Activated CD4-positive, alpha-beta T cell treated with anti-CD3 and anti-CD28 coated beads for 36 hours (primary cell): ENCODE results near the gene DPPA4. TPM values are rescaled to one million over a fixed set of nuclear protein-coding genes. Genes with fewer than 3 reads are reported as not detected.

Experiments used
- ATAC-seq: fragments of 200-7000 bp; cut with Tn5 transposase; one replicate; pipeline ENCODE4 v1.10.0; 2021; ENCODE audit warnings: mild to moderate bottlenecking, moderate library complexity
- CTCF ChIA-PET: fragments of 350-600 bp; sonication (Branson Sonifier 250); formaldehyde crosslinking; loops from one replicate; lab custom pipeline; 2021; ENCODE audit warnings: antibody characterized with exemption; lab: Charles Lee
- POLR2A ChIA-PET: fragments of 350-600 bp; sonication (Branson Sonifier 250); formaldehyde crosslinking; loops from one replicate; lab custom pipeline; 2021; ENCODE audit warnings: antibody characterized with exemption, inconsistent platforms; lab: Charles Lee
- DNase-seq: peaks from one replicate; pipeline ENCODE4 v3.0.0-alpha.2; 2020
- H3K27ac Mint-ChIP-seq: one replicate; pipeline ENCODE4 v1.8.0; 2021; ENCODE audit warnings: mixed read lengths
- H3K27me3 Mint-ChIP-seq: one replicate; pipeline ENCODE4 v1.8.0; 2021; ENCODE audit warnings: mixed read lengths
- H3K36me3 Mint-ChIP-seq: one replicate; pipeline ENCODE4 v1.8.0; 2021; ENCODE audit warnings: low read depth, mixed read lengths
- H3K4me1 Mint-ChIP-seq: one replicate; pipeline ENCODE4 v1.8.0; 2021; ENCODE audit warnings: mixed read lengths
- H3K4me3 Mint-ChIP-seq: one replicate; pipeline ENCODE4 v1.8.0; 2021; ENCODE audit warnings: mild to moderate bottlenecking, moderate library complexity, mixed read lengths
- H3K9me3 Mint-ChIP-seq: one replicate; pipeline ENCODE4 v1.8.0; 2021; ENCODE audit warnings: low read depth, mixed read lengths
- intact Hi-C, 2 experiments: fragments of 100-400 bp; cut with DNase I in 1 of 2; cut with micrococcal nuclease in 1 of 2; formaldehyde crosslinking; loops; one replicate each; pipeline versions ENCODE4 v1.14.2 to v1.15.1; 2022 to 2024; cut with DNase I, micrococcal nuclease
- total RNA-seq, 2 experiments: library from RNA; stranded (reverse); gene quantifications; one replicate each; pipeline ENCODE4 v1.2.3, GENCODE V29; 2021

The DPPA4 gene
- total RNA-seq, 2 experiments from 2014 or later: 1.5 TPM

DNA sequence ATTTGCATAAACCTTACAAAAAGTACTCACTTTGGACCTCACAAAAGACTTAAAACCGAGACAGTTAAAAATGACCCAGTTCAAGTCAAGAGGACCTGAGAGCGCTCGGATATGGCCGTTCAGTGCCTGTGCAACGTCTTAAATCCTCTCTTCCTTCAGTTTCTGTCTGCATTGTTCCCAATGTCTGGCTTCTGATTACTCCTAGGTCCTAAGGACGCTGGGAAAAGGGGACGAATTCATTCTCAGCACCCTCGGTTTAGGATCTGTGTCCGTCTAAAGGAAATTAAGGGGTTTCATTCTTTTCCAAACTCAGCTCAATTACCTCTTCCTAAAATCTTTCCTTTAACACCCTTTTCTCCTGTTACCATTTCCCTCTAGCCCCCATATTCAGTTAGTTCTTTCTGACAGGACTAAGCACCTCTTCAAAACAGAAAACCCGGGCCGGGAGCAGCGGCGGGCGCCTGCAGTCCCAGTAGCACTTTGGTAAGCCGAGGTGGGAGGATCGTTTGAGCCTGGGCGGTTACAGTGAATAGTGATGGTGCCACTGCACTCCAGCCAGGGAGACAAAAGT, 970 bp downstream of the DPPA4 start:
- peak overlapping the region; percentile 69 for H3K4me3 Mint-ChIP-seq
- H3K4me1 Mint-ChIP-seq: peaks cover 13% of the 10 kb centered on the region
- POLR2A ChIA-PET: no interaction called here
- H3K36me3 Mint-ChIP-seq: peaks cover 2% of the 10 kb centered on the region
- CTCF ChIA-PET: no interaction called here
- ATAC-seq (peak; percentile 78), DNase-seq (peak; percentile 56)
- no peak overlapping the region for H3K27ac Mint-ChIP-seq
- H3K9me3 Mint-ChIP-seq: peaks cover 6% of the 10 kb centered on the region
- intact Hi-C loops: no loop called here
- peaks cover 26% of the 10 kb centered on the region for H3K27me3 Mint-ChIP-seq

DNA sequence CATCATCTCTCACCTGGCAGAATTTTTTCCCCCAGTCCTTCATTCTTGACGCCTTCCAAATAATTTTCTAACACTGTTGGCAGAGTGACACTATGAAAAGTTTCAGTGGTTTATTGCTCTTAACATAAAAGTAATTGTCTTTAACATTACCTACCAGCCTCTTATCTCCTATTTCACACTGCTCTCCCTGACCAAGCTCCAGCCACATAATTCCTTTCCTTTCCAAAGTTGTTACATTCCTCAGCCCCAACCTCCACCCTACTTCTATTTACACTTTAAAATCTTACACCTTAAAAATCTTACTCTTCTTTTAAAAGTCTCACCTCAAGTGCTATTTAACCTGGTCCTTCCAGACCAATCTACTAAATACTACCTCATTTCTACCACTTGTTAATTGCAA, 2.8 kb downstream of the DPPA4 start:
- Mint-ChIP-seq H3K4me1 (peaks cover 13% of the 10 kb centered on the region), H3K36me3 (peaks cover 2% of the 10 kb centered on the region), H3K4me3 (no peak overlapping the region), H3K27ac (no peak overlapping the region), H3K27me3 (peaks cover 26% of the 10 kb centered on the region), H3K9me3 (peaks cover 6% of the 10 kb centered on the region)
- no peak for DNase-seq
- intact Hi-C loops: no loop called here
- ATAC-seq: no peak
- ChIA-PET CTCF (no interaction called here), POLR2A (no interaction called here)

DNA sequence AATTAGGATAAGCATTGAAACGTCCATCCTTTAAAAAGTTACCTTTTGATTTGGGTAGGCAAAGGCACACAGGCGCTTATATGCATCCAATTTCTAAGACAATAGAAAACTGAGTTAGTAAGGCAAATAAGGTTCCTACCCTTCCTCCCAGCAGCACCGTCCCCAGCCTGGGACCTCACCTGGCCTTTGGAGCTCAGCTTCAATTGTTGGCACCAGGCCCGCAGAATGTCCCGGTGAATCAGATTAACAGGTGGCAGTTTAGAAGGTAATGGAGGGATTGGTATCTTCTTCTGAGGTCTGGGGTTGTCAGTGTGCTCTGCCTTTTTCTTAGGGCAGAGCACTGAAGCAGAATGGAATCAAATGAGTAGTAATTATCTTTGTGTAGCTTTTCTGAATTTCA, 5.7 kb downstream of the DPPA4 start:
- H3K4me1 Mint-ChIP-seq: peaks cover 6% of the 10 kb centered on the region
- no peak overlapping the region for H3K4me3 Mint-ChIP-seq
- intact Hi-C loops: no loop called here
- DNase-seq: no peak
- H3K36me3 Mint-ChIP-seq: no peaks in the 10 kb centered on the region
- H3K9me3 Mint-ChIP-seq: no peaks in the 10 kb centered on the region
- ChIA-PET CTCF (no interaction called here), POLR2A (no interaction called here)
- H3K27ac Mint-ChIP-seq: no peak overlapping the region
- H3K27me3 Mint-ChIP-seq: peaks cover 13% of the 10 kb centered on the region
- ATAC-seq: no peak

DNA sequence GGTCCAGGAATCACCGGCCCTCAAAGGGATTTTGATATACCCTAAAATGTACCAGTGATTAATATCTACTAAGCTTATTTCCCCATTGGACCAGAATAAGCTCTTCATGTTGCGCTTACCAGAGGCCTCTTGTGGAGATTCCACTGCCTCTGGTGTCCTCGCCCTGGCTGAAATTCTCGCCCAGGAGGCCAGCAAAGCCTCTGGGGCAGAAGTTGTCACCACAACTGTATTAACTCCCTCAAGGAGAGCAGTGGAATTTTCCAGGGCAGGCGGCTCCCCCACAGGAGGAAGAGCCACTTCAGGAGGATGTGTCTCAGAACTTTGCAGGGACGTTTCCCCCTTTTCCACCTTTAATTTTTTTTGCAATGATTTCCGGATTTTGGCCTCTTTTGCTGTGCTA, 6.9 kb downstream of the DPPA4 start:
- Mint-ChIP-seq H3K27me3 (peaks cover 5% of the 10 kb centered on the region), H3K4me1 (no peaks in the 10 kb centered on the region), H3K36me3 (no peaks in the 10 kb centered on the region), H3K9me3 (no peaks in the 10 kb centered on the region), H3K27ac (no peak overlapping the region), H3K4me3 (no peak overlapping the region)
- no peak for DNase-seq
- ATAC-seq: no peak
- intact Hi-C loops: no loop called here
- POLR2A ChIA-PET: no interaction called here
- CTCF ChIA-PET: no interaction called here

DNA sequence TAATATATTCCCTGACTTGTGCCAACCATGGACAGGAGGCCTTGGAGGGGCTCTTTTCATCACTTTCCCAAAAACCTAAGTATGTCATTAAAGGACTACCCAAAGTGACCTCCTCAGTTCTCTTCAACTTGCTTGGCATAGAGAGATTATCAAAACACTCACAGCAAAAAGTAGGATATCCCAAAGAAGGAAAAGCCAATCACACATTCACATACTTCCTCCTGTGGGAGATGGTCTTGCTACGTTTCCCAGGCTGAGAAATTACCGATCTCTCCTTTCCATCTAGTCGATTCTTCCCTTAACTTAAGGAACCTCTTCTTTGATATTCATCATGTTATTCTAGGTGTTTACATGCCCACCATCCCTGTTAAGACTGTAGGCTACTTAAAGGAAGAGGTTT, 9.1 kb downstream of the DPPA4 start:
- DNase-seq (no peak), ATAC-seq (no peak)
- ChIA-PET POLR2A (no interaction called here), CTCF (no interaction called here)
- no peak overlapping the region for H3K27ac Mint-ChIP-seq
- H3K36me3 Mint-ChIP-seq: no peaks in the 10 kb centered on the region
- no peaks in the 10 kb centered on the region for H3K4me1 Mint-ChIP-seq
- H3K4me3 Mint-ChIP-seq: no peak overlapping the region
- intact Hi-C loops: no loop called here
- no peaks in the 10 kb centered on the region for H3K9me3 Mint-ChIP-seq
- no peaks in the 10 kb centered on the region for H3K27me3 Mint-ChIP-seq

DNA sequence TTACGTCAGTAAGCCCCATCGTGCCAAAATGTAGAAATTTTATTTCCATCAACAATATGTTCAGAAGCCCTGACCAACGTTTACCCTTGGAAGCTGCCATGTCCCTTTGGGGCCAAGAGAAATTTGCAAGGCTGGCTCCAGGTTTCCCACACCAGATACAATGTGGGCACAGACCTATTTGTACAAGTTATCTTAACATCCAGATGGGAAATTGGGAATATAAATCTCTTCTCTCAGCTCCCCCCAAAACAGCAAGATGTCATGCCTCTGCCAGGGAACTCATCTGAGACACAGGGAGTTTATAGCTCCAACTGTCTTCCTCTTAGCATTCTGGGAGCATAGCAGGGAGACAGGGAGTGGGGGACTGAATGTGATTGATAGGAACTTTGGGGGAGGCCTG, 11.7 kb downstream of the DPPA4 start:
- ATAC-seq: no peak
- H3K4me1 Mint-ChIP-seq: no peaks in the 10 kb centered on the region
- H3K36me3 Mint-ChIP-seq: no peaks in the 10 kb centered on the region
- H3K27ac Mint-ChIP-seq: no peak overlapping the region
- POLR2A ChIA-PET: no interaction called here
- CTCF ChIA-PET: no interaction called here
- no peak overlapping the region for H3K4me3 Mint-ChIP-seq
- H3K27me3 Mint-ChIP-seq: no peaks in the 10 kb centered on the region
- intact Hi-C loops: no loop called here
- no peak for DNase-seq
- H3K9me3 Mint-ChIP-seq: no peaks in the 10 kb centered on the region

DNA sequence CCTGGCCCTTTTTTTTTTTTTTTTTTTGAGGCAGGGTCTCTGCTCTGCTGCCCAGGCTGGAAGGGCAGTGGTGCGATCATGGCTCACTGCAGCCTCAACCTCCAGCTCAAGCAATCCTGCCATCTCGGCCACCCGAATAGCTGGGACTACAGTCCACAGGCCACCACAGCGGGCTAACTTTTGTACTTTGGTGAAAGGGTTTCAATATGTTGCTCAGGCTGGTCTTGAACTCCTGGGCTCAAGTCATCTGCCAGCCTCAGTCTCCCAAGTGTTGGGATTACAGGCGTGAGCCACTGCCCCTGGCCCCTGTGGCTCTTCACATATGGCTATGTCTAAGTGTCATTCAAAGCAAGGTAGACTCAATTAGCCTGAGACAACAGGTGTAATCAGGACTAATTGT, 12.2 kb downstream of the DPPA4 start:
- H3K27me3 Mint-ChIP-seq: no peaks in the 10 kb centered on the region
- no peak for DNase-seq
- no peaks in the 10 kb centered on the region for H3K36me3 Mint-ChIP-seq
- H3K27ac Mint-ChIP-seq: no peak overlapping the region
- H3K4me3 Mint-ChIP-seq: no peak overlapping the region
- POLR2A ChIA-PET: no interaction called here
- H3K9me3 Mint-ChIP-seq: no peaks in the 10 kb centered on the region
- no peak for ATAC-seq
- intact Hi-C loops: no loop called here
- CTCF ChIA-PET: interaction anchor here (0.7 kb wide), 1 partner anchor 315 kb away, joined by 3 read pairs; no protein-coding TSS in a partner anchor
- no peaks in the 10 kb centered on the region for H3K4me1 Mint-ChIP-seq

DNA sequence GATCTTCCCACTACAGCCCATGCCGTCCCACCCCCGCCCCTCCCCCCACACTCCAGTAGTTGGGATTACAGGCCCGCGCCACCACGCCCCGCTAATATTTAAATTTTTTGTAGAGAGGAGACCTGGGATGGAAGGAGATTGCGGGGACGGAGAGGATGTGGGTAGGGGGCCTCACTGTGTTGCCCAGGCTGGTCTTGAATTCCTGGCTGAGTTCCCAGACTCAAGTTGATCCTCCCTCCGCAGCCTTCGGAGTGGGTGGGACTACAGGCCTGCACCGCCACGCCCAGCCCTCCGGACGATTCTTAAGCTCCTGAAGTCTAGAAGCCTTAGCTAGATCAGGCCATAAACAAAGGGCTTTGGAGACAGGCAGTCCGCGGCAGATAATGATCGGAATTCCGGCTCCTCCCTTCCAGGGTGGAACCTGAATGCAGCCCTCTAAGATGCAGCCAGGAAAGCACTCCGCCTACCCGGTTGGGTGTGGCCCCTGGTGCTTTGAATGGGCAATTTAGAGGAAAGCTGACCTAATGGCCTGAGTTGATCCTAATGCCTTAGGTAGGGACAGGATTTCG, 21.1 kb downstream of the DPPA4 start, which contains the start of gene DPPA2:
TSS of gene DPPA2 (minus strand) at position 356 of the 569 bp plus-strand sequence. CDS start 1,975 bp downstream, outside the sequence.
- Mint-ChIP-seq H3K27ac (no peak within 1 kb of the TSS), H3K36me3 (no peaks in the 10 kb centered on the region), H3K4me3 (no peak within 1 kb of the TSS), H3K27me3 (no peaks in the 10 kb centered on the region), H3K9me3 (no peaks in the 10 kb centered on the region), H3K4me1 (no peaks in the 10 kb centered on the region)
- DNase-seq (no peak), ATAC-seq (no peak)
- ChIA-PET POLR2A (no interaction called here), CTCF (no interaction called here)
- intact Hi-C loops: no loop called here

DNA sequence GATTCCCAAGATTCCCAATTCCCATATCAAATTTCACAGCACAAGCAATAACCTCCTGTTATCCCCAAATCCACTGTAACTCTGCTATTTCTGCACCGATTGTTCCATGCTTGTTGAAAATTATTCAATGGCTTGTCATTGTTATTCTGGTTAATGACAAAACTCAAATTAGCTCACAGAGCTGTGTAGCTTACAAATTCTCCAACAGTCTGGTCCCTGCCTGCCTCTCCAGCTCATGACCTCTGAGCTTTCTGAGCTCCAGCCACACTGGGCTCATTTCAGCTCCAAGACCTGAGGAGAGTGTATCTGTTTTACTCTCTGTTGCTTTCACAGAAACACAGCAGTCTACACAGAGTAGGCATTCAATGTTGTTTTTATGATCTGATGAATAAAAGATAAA, 24.3 kb downstream of the DPPA4 start:
- POLR2A ChIA-PET: no interaction called here

DNA sequence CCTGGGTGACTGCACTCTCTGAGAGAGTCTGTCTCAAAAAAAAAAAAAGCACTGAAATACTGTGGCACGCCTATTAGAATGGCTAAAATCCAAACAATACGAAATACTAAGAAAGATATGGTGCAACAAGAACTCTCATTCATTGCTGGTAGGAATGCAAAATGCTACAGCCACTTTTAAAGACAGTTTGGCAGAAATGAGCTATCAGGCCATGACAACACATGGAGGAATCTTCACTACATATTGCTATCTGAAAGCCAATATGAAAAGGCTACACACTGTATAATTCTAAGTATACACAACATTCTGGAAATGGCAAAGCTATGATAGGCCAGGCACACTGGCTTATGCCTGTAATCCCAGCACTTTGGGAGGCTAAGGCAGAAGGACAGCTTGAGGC, 39.9 kb downstream of the DPPA4 start:
- no peaks in the 10 kb centered on the region for H3K27me3 Mint-ChIP-seq
- H3K4me3 Mint-ChIP-seq: no peak overlapping the region
- ChIA-PET CTCF (no interaction called here), POLR2A (no interaction called here)
- H3K27ac Mint-ChIP-seq: no peak overlapping the region
- H3K9me3 Mint-ChIP-seq: no peaks in the 10 kb centered on the region
- ATAC-seq (no peak), DNase-seq (no peak)
- H3K4me1 Mint-ChIP-seq: no peaks in the 10 kb centered on the region
- intact Hi-C loops: no loop called here
- no peaks in the 10 kb centered on the region for H3K36me3 Mint-ChIP-seq

More for the DNA sequence above, 24.3 kb downstream of the DPPA4 start:
- CTCF ChIA-PET: no interaction called here
- H3K27ac Mint-ChIP-seq: no peak overlapping the region
- DNase-seq (no peak), ATAC-seq (no peak)
- H3K36me3 Mint-ChIP-seq: no peaks in the 10 kb centered on the region
- no peak overlapping the region for H3K4me3 Mint-ChIP-seq
- intact Hi-C loops: no loop called here
- H3K27me3 Mint-ChIP-seq: no peaks in the 10 kb centered on the region
- H3K9me3 Mint-ChIP-seq: no peaks in the 10 kb centered on the region
- no peaks in the 10 kb centered on the region for H3K4me1 Mint-ChIP-seq

DNA sequence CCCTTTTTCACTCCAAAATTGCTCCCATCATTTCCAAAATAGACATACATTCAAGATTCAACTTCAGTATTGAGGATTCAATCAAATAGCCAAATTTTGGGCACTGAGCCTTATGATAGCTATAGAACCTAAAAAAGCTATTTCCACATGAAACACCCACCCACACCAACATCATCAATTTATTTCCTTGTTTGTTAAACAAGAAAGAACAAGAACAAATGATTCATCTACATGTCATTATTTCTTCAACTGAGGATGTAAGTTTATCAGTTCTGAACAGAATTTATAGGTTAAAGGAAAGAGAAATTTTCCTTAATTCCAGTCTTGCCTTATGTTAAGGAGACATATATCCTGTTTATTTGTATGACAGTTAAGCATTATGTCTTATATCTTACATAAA, 53.3 kb downstream of the DPPA4 start:
- ChIA-PET POLR2A (no interaction called here), CTCF (interaction anchor here (0.8 to 1.1 kb wide), 2 partner anchors 15 to 28 kb away, joined by 3 read pairs; no protein-coding TSS in a partner anchor)
- peaks cover 1% of the 10 kb centered on the region for H3K27me3 Mint-ChIP-seq
- DNase-seq (no peak), ATAC-seq (no peak)
- H3K36me3 Mint-ChIP-seq: no peaks in the 10 kb centered on the region
- H3K9me3 Mint-ChIP-seq: no peaks in the 10 kb centered on the region
- intact Hi-C loops: no loop called here
- H3K27ac Mint-ChIP-seq: no peak overlapping the region
- no peaks in the 10 kb centered on the region for H3K4me1 Mint-ChIP-seq
- H3K4me3 Mint-ChIP-seq: no peak overlapping the region

DNA sequence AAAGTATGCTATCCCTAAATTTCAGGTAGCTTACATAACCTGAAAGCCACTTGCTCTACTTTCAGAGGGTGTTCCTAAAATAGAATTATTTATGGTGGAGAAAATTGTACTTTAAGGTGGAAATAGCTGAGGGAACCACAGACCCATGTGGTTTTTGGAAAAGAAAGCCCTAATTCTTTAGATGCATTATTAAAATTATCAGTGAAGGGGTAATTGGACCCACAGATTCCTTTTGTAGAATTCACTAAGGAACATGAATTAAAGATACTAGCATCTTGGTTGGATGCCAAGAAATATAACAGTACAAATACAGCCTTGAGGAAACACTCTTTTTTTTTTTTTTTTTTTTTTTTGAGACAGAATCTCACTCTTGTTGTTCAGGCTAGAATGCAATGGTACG, 58.8 kb downstream of the DPPA4 start:
- Mint-ChIP-seq H3K9me3 (no peaks in the 10 kb centered on the region), H3K36me3 (no peaks in the 10 kb centered on the region), H3K27ac (no peak overlapping the region), H3K4me3 (no peak overlapping the region), H3K4me1 (no peaks in the 10 kb centered on the region), H3K27me3 (peaks cover 1% of the 10 kb centered on the region)
- no peak for DNase-seq
- intact Hi-C loops: loop anchor here in 1 of 2 experiments (10.0 kb wide), 1 partner anchor 1036 kb away; no protein-coding TSS in a partner anchor
- ChIA-PET CTCF (interaction anchor here (1.1 kb wide), 1 partner anchor 113 kb away, joined by 3 read pairs; no protein-coding TSS in a partner anchor), POLR2A (no interaction called here)
- ATAC-seq: no peak
